OCI-LY1 (cell line): ENCODE data around the gene PCK1.

Source experiments
- H2AFZ ChIP-seq: fragments of 200-600 bp; sonication (generic), shearing (Covaris generic); 2 replicates; pipeline ENCODE4 v1.6.0; 2014; ENCODE audit warnings: antibody characterized with exemption, mild to moderate bottlenecking, low read length
- H3F3A ChIP-seq: fragments of 200-600 bp; sonication (generic), shearing (Covaris generic); 2 replicates; pipeline ENCODE4 v1.6.0; 2014; ENCODE audit warnings: mild to moderate bottlenecking, antibody characterized with exemption, low read length, moderate library complexity; ENCODE audit not compliant: insufficient read depth
- H3K27ac ChIP-seq: fragments of 200-600 bp; sonication (generic); 2 replicates; pipeline ENCODE4 v1.5.1; 2014; ENCODE audit warnings: low read length, mixed run types, mild to moderate bottlenecking, low read depth; ENCODE audit not compliant: poor library complexity, severe bottlenecking
- H3K27me3 ChIP-seq: fragments of 200-600 bp; sonication (generic); 2 replicates; pipeline ENCODE4 v1.6.0; 2014; ENCODE audit warnings: antibody characterized with exemption, mild to moderate bottlenecking, low read length, moderate library complexity; ENCODE audit not compliant: insufficient read depth
- H3K36me3 ChIP-seq: fragments of 200-600 bp; sonication (generic); 2 replicates; pipeline ENCODE4 v1.6.1; 2014; ENCODE audit warnings: mild to moderate bottlenecking, antibody characterized with exemption, low read length, moderate library complexity, mixed read lengths; ENCODE audit not compliant: insufficient read depth
- H3K4me1 ChIP-seq: fragments of 200-600 bp; sonication (generic); 2 replicates; pipeline ENCODE4 v1.5.1; 2014; ENCODE audit warnings: mild to moderate bottlenecking, low read length, moderate library complexity; ENCODE audit not compliant: insufficient read depth, severe bottlenecking
- H3K4me2 ChIP-seq: fragments of 200-600 bp; sonication (generic), shearing (Covaris generic); 2 replicates; pipeline ENCODE4 v1.6.1; 2014; ENCODE audit warnings: low read length
- H3K4me3 ChIP-seq: fragments of 200-600 bp; sonication (generic); 2 replicates; pipeline ENCODE4 v1.5.1; 2014; ENCODE audit warnings: low read length, low read depth, mild to moderate bottlenecking, mixed read lengths; ENCODE audit not compliant: poor library complexity, severe bottlenecking
- H3K79me2 ChIP-seq: fragments of 200-600 bp; shearing (Covaris generic); 2 replicates; pipeline ENCODE4 v1.6.1; 2016; ENCODE audit warnings: mixed run types, low read length, mixed read lengths; ENCODE audit not compliant: insufficient read depth
- H3K9ac ChIP-seq: fragments of 200-600 bp; sonication (generic), shearing (Covaris generic); 2 replicates; pipeline ENCODE4 v1.6.1; 2014; ENCODE audit warnings: mild to moderate bottlenecking, low read length, mixed read lengths
- H3K9me2 ChIP-seq: fragments of 200-600 bp; sonication (generic), shearing (Covaris generic); 2 replicates; pipeline ENCODE4 v1.6.1; 2014; ENCODE audit warnings: low read depth, mild to moderate bottlenecking, low read length, mixed read lengths
- H3K9me3 ChIP-seq: fragments of 200-600 bp; shearing (Covaris generic); 2 replicates; pipeline ENCODE4 v1.6.1; 2014; ENCODE audit warnings: low read length, mixed read lengths
- H4K20me1 ChIP-seq: fragments of 200-600 bp; sonication (generic), shearing (Covaris generic); 2 replicates; pipeline ENCODE4 v1.6.0; 2016; ENCODE audit warnings: mild to moderate bottlenecking, low read length; ENCODE audit not compliant: insufficient read depth
- EZH2 ChIP-seq: fragments of 200-600 bp; sonication (generic), shearing (Covaris generic); IDR thresholded peaks from 2 replicates; pipeline ENCODE4 v1.8.0; 2017; ENCODE audit warnings: borderline replicate concordance, mixed run types, mild to moderate bottlenecking, antibody characterized with exemption, low read length, moderate library complexity, mixed read lengths
- TF ChIP-seq, protein P1 (sequence below): fragments of 200-600 bp; sonication (generic), shearing (Covaris generic); IDR thresholded peaks from 2 replicates; pipeline ENCODE4 v1.5.1; 2017; ENCODE audit warnings: mild to moderate bottlenecking, antibody characterized with exemption, low read length, moderate library complexity, mixed read lengths

PCK1 gene

DNA sequence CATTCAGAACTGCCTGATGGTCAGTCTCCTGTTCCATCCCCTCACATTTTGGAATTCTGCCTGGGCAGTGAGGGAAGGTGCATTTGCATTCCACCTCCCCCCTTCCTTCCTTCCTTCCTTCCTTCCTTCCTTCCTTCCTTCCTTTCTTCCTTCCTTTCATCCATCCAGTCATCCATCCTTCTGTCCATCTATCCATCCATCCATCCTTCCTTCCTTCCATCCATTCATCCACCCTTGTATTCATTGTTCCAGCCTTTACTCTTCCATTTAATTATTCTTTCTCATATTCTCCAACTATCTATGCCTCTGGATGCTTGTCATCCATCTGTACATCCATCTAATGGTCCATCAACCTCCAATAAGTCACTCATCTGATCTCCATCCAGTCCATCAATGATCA lies 14.0 kb downstream of the PCK1 start:
- H3F3A ChIP-seq = no peaks in the 10 kb centered on the region
- H3K9ac ChIP-seq = no peak overlapping the region
- no peaks in the 10 kb centered on the region for H3K9me2 ChIP-seq
- H3K4me3 ChIP-seq = no peak overlapping the region
- H2AFZ ChIP-seq = no peak overlapping the region
- H3K36me3 ChIP-seq = no peaks in the 10 kb centered on the region
- no peaks in the 10 kb centered on the region for H3K79me2 ChIP-seq
- no peaks in the 10 kb centered on the region for H4K20me1 ChIP-seq
- no peak overlapping the region for H3K4me2 ChIP-seq
- H3K4me1 ChIP-seq = no peaks in the 10 kb centered on the region
- TF ChIP-seq, protein P1, sequence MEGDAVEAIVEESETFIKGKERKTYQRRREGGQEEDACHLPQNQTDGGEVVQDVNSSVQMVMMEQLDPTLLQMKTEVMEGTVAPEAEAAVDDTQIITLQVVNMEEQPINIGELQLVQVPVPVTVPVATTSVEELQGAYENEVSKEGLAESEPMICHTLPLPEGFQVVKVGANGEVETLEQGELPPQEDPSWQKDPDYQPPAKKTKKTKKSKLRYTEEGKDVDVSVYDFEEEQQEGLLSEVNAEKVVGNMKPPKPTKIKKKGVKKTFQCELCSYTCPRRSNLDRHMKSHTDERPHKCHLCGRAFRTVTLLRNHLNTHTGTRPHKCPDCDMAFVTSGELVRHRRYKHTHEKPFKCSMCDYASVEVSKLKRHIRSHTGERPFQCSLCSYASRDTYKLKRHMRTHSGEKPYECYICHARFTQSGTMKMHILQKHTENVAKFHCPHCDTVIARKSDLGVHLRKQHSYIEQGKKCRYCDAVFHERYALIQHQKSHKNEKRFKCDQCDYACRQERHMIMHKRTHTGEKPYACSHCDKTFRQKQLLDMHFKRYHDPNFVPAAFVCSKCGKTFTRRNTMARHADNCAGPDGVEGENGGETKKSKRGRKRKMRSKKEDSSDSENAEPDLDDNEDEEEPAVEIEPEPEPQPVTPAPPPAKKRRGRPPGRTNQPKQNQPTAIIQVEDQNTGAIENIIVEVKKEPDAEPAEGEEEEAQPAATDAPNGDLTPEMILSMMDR = no peak
- no peak for TF ChIP-seq EZH2
- H3K9me3 ChIP-seq = no peaks in the 10 kb centered on the region
- H3K27ac ChIP-seq = no peak overlapping the region
- 0 out of 2 replicates have a peak, but pooled peaks cover 3% of the 10 kb centered on the region for H3K27me3 ChIP-seq

DNA sequence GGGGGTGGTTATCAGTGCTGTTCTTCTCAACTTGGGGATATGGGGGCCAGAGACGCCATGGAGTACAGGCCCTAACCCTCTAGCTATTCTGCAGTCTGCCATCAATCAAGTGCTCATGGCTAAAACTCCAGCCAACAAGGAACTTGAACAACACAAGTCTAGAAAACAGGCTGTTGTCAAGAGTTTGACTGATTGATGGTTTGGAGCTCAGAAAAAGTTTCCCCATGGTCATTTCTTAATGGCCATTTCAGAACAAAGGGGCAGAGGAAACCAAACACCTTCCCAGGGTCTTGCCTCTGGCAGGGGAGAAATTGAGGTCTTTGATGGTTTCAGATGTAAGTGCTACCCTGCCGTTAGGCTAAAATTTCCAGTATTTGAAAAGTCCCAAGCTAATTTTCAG lies 15.1 kb downstream of the PCK1 start:
- no peak for TF ChIP-seq EZH2
- TF ChIP-seq, protein P1 = no peak
- H3K9me3 ChIP-seq = no peaks in the 10 kb centered on the region
- no peaks in the 10 kb centered on the region for H4K20me1 ChIP-seq
- no peak overlapping the region for H3K4me2 ChIP-seq
- no peak overlapping the region for H3K27ac ChIP-seq
- H3K27me3 ChIP-seq = 0 out of 2 replicates have a peak, but pooled peaks cover 3% of the 10 kb centered on the region
- H3K36me3 ChIP-seq = no peaks in the 10 kb centered on the region
- H3K9me2 ChIP-seq = no peaks in the 10 kb centered on the region
- no peaks in the 10 kb centered on the region for H3K79me2 ChIP-seq
- H3F3A ChIP-seq = no peaks in the 10 kb centered on the region
- H3K4me3 ChIP-seq = no peak overlapping the region
- no peak overlapping the region for H3K9ac ChIP-seq
- no peak overlapping the region for H2AFZ ChIP-seq
- no peaks in the 10 kb centered on the region for H3K4me1 ChIP-seq

DNA sequence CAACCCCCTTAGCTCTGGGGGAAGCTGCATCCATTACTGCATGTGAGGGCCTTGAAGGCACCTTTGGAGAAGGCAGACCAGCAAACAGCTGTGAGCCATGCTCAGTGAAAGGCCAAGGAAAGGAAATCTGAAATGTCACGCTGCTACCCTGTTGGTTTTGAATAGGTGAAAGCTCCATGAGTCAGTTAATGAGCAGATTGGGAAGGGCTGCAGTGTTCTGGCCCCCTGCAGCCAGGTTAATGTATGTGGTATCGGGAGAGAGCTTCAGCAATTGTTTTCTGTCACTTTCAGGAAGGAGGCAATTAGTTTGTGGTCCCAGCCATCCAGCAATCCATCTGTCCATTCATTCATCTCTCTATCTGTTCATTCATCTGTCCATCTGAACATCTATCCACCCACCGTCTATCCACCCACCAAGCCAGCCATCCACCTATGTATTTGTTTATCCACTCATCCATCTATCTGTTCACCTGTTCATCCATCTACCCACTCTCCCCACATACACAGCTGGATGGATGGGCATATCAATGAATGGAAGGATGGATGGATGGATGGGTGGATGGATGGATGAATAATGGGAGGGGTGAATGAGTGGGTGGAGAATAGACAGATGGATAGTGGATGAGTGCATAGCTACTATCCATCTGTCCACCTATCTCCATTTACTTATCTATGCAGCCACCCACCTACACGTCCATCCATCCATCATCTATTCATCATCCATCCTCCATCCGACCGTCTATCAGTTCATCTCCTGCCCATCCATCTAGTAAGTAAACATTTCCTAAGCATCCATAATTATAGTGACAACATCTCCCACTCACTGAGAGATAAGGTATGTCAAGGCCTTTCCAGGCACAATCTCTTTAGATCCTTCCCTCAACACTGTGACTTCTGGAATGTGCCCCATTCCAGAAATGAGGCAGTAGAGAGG lies 16.0 kb downstream of the PCK1 start:
- Histone ChIP-seq H3K4me2 (no peak overlapping the region), H3K36me3 (no peaks in the 10 kb centered on the region), H3F3A (no peaks in the 10 kb centered on the region), H3K27ac (no peak overlapping the region), H3K27me3 (0 out of 2 replicates have a peak, but pooled peaks cover 3% of the 10 kb centered on the region), H3K9ac (no peak overlapping the region), H3K9me2 (no peaks in the 10 kb centered on the region), H3K4me3 (no peak overlapping the region), H3K79me2 (no peaks in the 10 kb centered on the region), H3K9me3 (no peaks in the 10 kb centered on the region), H3K4me1 (no peaks in the 10 kb centered on the region), H2AFZ (no peak overlapping the region), H4K20me1 (no peaks in the 10 kb centered on the region)
- no peak for TF ChIP-seq EZH2
- TF ChIP-seq, protein P1 = no peak
